Measurements from ENCODE around the gene SPTBN1. TPM values are rescaled to one million over a fixed set of nuclear protein-coding genes. Genes with fewer than 3 reads are reported as not detected.
A peak's percentile ranks its signal among the peaks of the same experiment; 100 is the strongest.

Gene SPTBN1
- total and polyA plus RNA-seq, 2 of the 13 experiments (the other 11 are each of a cell fraction or from before 2014, with no cell fraction given) = 123 to 299 TPM

DNA sequence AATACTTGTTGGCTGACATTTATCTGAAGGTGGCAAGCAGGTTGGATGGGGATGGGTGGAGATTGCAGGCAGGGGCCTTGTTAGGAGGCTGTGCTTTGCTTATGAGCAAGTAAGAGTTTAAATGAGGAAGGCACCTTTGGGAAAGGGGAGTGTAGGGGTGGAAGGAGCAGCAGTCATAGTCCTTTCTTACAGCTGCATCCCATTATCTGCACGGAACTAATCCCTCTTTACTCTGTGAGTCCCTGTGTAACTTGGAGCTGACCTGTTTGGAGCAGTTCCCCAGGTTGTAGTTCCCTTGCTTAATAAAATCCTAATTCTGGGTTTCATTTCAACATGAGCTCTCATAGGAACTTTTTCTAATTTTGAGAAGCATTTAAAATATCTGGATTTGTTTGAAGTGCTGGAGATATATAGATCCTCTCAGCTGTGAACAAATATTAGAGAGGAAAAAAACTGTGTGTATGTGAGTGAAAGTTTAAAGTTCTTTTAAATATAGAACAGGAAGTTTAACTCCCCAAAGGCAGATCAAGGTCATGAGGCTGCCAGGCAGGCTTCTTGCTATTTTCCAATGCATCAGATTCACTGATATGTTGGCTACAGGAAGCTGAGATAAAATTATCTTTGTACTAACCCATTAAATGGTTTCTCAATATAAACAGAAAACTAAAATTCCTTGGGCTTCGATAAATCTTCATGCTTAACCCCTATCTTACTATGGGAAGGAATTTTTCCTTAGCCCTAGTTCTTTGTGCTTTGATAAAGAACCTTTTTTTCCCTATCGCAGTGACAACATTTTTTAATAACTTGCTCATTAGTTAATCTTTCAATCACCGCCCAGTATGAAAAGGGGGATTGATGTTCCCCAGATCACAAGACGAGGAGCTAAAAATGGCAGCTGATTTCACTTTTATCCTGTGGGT, 162.8 kb downstream of the SPTBN1 start (continued):
- TF ChIP-seq ZNF432 (CRISPR knock-in tag; IDR thresholded peaks at IDR 0.05; ENCODE audit: borderline replicate concordance) (no peak), ZNF333 (CRISPR knock-in tag; IDR thresholded peaks at IDR 0.05; ENCODE audit: borderline replicate concordance) (no peak), NKX3-1 (CRISPR knock-in tag; IDR thresholded peaks at IDR 0.05) (no peak), RFX1 (IDR thresholded peaks at IDR 0.05) (no peak), ZNF337 (CRISPR knock-in tag; IDR thresholded peaks at IDR 0.05; ENCODE audit: borderline replicate concordance, low read depth) (no peak), ZNF780A (CRISPR knock-in tag; IDR thresholded peaks at IDR 0.05) (no peak), ARNTL (CRISPR knock-in tag; IDR thresholded peaks at IDR 0.05) (no peak), ZNF550 (CRISPR knock-in tag; IDR thresholded peaks at IDR 0.05; ENCODE audit: borderline replicate concordance) (no peak), ZNF329 (CRISPR knock-in tag; IDR thresholded peaks at IDR 0.05; ENCODE audit: low read depth) (no peak), ZNF577 (CRISPR knock-in tag; IDR thresholded peaks at IDR 0.05; ENCODE audit: borderline replicate concordance, low read depth) (no peak), ZNF121 (CRISPR knock-in tag; IDR thresholded peaks at IDR 0.05) (no peak), NFE2L2 (IDR thresholded peaks at IDR 0.05; ENCODE audit: low read length) (no peak), PHB2 (IDR thresholded peaks at IDR 0.05; ENCODE audit: partially characterized antibody) (no peak), ZNF788 (CRISPR knock-in tag; IDR thresholded peaks at IDR 0.05; ENCODE audit: borderline replicate concordance) (no peak), ZNF138 (CRISPR knock-in tag; IDR thresholded peaks at IDR 0.05; ENCODE audit: low read depth) (no peak), ZNF557 (CRISPR knock-in tag; IDR thresholded peaks at IDR 0.05) (no peak), ZBTB7A (CRISPR knock-in tag; IDR thresholded peaks at IDR 0.05) (no peak), CEBPG (CRISPR knock-in tag; IDR thresholded peaks at IDR 0.05) (peak; percentile 37; the same call in 1 of the 2 replicates), ETV6 (CRISPR knock-in tag; conservative IDR thresholded peaks at IDR 0.05) (no peak), TAF1 (CRISPR knock-in tag; IDR thresholded peaks at IDR 0.05) (no peak)
- TF ChIP-seq, protein P1, sequence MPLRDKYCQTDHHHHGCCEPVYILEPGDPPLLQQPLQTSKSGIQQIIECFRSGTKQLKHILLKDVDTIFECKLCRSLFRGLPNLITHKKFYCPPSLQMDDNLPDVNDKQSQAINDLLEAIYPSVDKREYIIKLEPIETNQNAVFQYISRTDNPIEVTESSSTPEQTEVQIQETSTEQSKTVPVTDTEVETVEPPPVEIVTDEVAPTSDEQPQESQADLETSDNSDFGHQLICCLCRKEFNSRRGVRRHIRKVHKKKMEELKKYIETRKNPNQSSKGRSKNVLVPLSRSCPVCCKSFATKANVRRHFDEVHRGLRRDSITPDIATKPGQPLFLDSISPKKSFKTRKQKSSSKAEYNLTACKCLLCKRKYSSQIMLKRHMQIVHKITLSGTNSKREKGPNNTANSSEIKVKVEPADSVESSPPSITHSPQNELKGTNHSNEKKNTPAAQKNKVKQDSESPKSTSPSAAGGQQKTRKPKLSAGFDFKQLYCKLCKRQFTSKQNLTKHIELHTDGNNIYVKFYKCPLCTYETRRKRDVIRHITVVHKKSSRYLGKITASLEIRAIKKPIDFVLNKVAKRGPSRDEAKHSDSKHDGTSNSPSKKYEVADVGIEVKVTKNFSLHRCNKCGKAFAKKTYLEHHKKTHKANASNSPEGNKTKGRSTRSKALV (CRISPR knock-in tag; IDR thresholded peaks at IDR 0.05) = peak; percentile 67; the same call in 1 of the 2 replicates
- TF ChIP-seq, protein P2, sequence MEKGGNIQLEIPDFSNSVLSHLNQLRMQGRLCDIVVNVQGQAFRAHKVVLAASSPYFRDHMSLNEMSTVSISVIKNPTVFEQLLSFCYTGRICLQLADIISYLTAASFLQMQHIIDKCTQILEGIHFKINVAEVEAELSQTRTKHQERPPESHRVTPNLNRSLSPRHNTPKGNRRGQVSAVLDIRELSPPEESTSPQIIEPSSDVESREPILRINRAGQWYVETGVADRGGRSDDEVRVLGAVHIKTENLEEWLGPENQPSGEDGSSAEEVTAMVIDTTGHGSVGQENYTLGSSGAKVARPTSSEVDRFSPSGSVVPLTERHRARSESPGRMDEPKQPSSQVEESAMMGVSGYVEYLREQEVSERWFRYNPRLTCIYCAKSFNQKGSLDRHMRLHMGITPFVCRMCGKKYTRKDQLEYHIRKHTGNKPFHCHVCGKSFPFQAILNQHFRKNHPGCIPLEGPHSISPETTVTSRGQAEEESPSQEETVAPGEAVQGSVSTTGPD (CRISPR knock-in tag; IDR thresholded peaks at IDR 0.05) = no peak
- TF ChIP-seq, protein P3, sequence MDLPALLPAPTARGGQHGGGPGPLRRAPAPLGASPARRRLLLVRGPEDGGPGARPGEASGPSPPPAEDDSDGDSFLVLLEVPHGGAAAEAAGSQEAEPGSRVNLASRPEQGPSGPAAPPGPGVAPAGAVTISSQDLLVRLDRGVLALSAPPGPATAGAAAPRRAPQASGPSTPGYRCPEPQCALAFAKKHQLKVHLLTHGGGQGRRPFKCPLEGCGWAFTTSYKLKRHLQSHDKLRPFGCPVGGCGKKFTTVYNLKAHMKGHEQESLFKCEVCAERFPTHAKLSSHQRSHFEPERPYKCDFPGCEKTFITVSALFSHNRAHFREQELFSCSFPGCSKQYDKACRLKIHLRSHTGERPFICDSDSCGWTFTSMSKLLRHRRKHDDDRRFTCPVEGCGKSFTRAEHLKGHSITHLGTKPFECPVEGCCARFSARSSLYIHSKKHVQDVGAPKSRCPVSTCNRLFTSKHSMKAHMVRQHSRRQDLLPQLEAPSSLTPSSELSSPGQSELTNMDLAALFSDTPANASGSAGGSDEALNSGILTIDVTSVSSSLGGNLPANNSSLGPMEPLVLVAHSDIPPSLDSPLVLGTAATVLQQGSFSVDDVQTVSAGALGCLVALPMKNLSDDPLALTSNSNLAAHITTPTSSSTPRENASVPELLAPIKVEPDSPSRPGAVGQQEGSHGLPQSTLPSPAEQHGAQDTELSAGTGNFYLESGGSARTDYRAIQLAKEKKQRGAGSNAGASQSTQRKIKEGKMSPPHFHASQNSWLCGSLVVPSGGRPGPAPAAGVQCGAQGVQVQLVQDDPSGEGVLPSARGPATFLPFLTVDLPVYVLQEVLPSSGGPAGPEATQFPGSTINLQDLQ (CRISPR knock-in tag; IDR thresholded peaks at IDR 0.05) = no peak
- TF ChIP-seq, protein P4, sequence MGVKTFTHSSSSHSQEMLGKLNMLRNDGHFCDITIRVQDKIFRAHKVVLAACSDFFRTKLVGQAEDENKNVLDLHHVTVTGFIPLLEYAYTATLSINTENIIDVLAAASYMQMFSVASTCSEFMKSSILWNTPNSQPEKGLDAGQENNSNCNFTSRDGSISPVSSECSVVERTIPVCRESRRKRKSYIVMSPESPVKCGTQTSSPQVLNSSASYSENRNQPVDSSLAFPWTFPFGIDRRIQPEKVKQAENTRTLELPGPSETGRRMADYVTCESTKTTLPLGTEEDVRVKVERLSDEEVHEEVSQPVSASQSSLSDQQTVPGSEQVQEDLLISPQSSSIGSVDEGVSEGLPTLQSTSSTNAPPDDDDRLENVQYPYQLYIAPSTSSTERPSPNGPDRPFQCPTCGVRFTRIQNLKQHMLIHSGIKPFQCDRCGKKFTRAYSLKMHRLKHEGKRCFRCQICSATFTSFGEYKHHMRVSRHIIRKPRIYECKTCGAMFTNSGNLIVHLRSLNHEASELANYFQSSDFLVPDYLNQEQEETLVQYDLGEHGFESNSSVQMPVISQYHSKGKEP (CRISPR knock-in tag; IDR thresholded peaks at IDR 0.05) = no peak
